Natural killer cell (primary cell): Measurements from ENCODE around the gene DGKH. TPM values are rescaled to one million over a fixed set of nuclear protein-coding genes. Genes with fewer than 3 reads are reported as not detected.
A peak's percentile ranks its signal among the peaks of the same experiment; 100 is the strongest.

Experiments used
- ATAC-seq, 3 donors: fragments of 150-1000 bp in 2 of 3; fragments of 200-7000 bp in 1 of 3; cut with Tn5 transposase; 1 replicate in 1 of 3; 2 replicates in 2 of 3; pipeline ENCODE4 v1.10.0; 2021; ENCODE audit warnings: mild to moderate bottlenecking in 2 of 3, moderate library complexity in 2 of 3
- DNase-seq, 2 donors: peaks; one replicate each; pipeline versions ENCODE4 v3.0.0 to v3.0.0-alpha.2; 2013 to 2021; ENCODE audit warnings: mixed read lengths in 1 of 2
- H3K27ac ChIP-seq: one replicate; pipeline ENCODE4 v1.5.1; 2013; ENCODE audit warnings: mild to moderate bottlenecking, low read length
- H3K27me3 ChIP-seq: one replicate; pipeline ENCODE4 v1.6.1; 2013; ENCODE audit warnings: low read length; ENCODE audit not compliant: control insufficient read depth, insufficient read depth
- H3K36me3 ChIP-seq: one replicate; pipeline ENCODE4 v1.6.1; 2013; ENCODE audit warnings: low read length; ENCODE audit not compliant: control insufficient read depth, insufficient read depth
- H3K4me1 ChIP-seq: one replicate; pipeline ENCODE4 v1.6.1; 2013; ENCODE audit warnings: low read length; ENCODE audit not compliant: control insufficient read depth, insufficient read depth
- H3K4me3 ChIP-seq: one replicate; pipeline ENCODE4 v1.5.1; 2013; ENCODE audit warnings: low read length
- H3K9me3 ChIP-seq: one replicate; pipeline ENCODE4 v1.6.1; 2013; ENCODE audit warnings: low read length; ENCODE audit not compliant: control insufficient read depth, insufficient read depth
- H3K27ac Mint-ChIP-seq, 2 donors: one replicate each; pipeline ENCODE4 v1.8.0; 2022; ENCODE audit warnings: mild to moderate bottlenecking in 2 of 2, mixed read lengths in 2 of 2, moderate library complexity in 1 of 2
- H3K27me3 Mint-ChIP-seq, 2 donors: one replicate each; pipeline ENCODE4 v1.8.0; 2022; ENCODE audit warnings: low read depth in 2 of 2, mixed read lengths in 2 of 2
- H3K36me3 Mint-ChIP-seq: one replicate; pipeline ENCODE4 v1.8.0; 2022; ENCODE audit warnings: mixed read lengths
- H3K4me1 Mint-ChIP-seq, 2 donors: one replicate each; pipeline ENCODE4 v1.8.0; 2022; ENCODE audit warnings: mixed read lengths in 2 of 2
- H3K4me3 Mint-ChIP-seq: one replicate; pipeline ENCODE4 v1.8.0; 2022; ENCODE audit warnings: mild to moderate bottlenecking, moderate library complexity, mixed read lengths
- H3K9me3 Mint-ChIP-seq, 2 donors: one replicate each; pipeline ENCODE4 v1.8.0; 2022; ENCODE audit warnings: mixed read lengths in 2 of 2
- CTCF ChIP-seq: fragments of 200-600 bp; IDR thresholded peaks from one replicate; pipeline ENCODE4 v1.8.0; 2022; ENCODE audit warnings: antibody characterized with exemption
- WGBS: methylation state at CpG from one replicate; pipeline ENCODE4 v1.1.7; 2013; ENCODE audit warnings: missing lambda C conversion rate; ENCODE audit not compliant: insufficient coverage; 5-methylcytosine and 5-hydroxymethylcytosine counted together
- intact Hi-C: fragments of 100-400 bp; cut with micrococcal nuclease; formaldehyde crosslinking; loops from one replicate; pipeline ENCODE4 v1.14.2; 2022
- total RNA-seq, 4 donors: library from RNA; stranded (reverse); fragments of 120-200 nt in 1 of 4; gene quantifications; one replicate each; pipeline versions ENCODE4 v1.2.3 to v1.2.4, GENCODE V29; 2013 to 2022

The DGKH gene
- total RNA-seq, 3 donors from 2014 or later (not counting 1 experiment from before 2014, with no cell fraction given) = 1.1 to 3.4 (median 1.2) TPM

DNA sequence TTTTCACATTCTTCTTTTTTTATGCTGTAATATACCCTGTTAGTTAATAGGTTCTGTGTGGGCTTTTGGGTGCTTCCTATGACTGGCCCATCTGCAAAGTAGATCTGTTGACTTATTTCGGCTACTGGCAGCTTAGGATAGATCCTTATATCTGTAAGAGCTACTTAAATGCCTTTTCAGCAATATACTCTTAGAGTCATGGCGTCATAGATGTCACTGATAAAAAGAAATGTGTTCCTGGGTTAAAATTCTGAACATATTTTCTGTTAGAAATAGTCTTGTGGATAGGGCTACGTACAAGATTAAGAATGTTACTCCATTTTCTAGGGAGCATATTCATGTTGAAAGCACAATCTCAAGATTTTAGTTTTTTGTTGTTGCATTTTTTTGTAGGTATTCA lies 228.2 kb downstream of the DGKH start:
- no peak overlapping the region for H3K4me3 ChIP-seq
- peaks cover 3% of the 10 kb centered on the region for H3K4me1 ChIP-seq
- no peaks in the 10 kb centered on the region for H3K9me3 ChIP-seq
- peaks cover 36 to 39% of the 10 kb centered on the region in 2 donors for H3K4me1 Mint-ChIP-seq
- H3K27ac ChIP-seq = no peak overlapping the region
- no peaks in the 10 kb centered on the region for H3K27me3 Mint-ChIP-seq
- H3K36me3 ChIP-seq = no peaks in the 10 kb centered on the region
- no peak overlapping the region for H3K27ac Mint-ChIP-seq
- ATAC-seq = no peak
- no peak for TF ChIP-seq CTCF
- DNase-seq = peak in 1 of 2 donors; percentile 15
- no peaks in the 10 kb centered on the region for H3K36me3 Mint-ChIP-seq
- WGBS = 60% methylated on average over 2 of the region's 3 CpGs
- no peaks in the 10 kb centered on the region for H3K27me3 ChIP-seq
- no peak overlapping the region for H3K4me3 Mint-ChIP-seq
- H3K9me3 Mint-ChIP-seq = no peaks in the 10 kb centered on the region
- intact Hi-C loops = no loop called here

GRCh38 chr13:42277618-42278276 lies 229.3 kb downstream of the DGKH start:
- Histone ChIP-seq H3K4me3 (no peak overlapping the region), H3K36me3 (no peaks in the 10 kb centered on the region), H3K9me3 (no peaks in the 10 kb centered on the region), H3K27me3 (no peaks in the 10 kb centered on the region), H3K4me1 (no peaks in the 10 kb centered on the region), H3K27ac (no peak overlapping the region)
- intact Hi-C loops = no loop called here
- no peaks in the 10 kb centered on the region for H3K27me3 Mint-ChIP-seq
- 94% methylated on average over 6 of the region's 7 CpGs for WGBS
- H3K4me3 Mint-ChIP-seq = no peak overlapping the region
- H3K27ac Mint-ChIP-seq = peak overlapping the region in 1 of 2 donors; percentile 19
- no peaks in the 10 kb centered on the region for H3K36me3 Mint-ChIP-seq
- peak in 1 of 3 donors; percentile 21 for ATAC-seq
- H3K9me3 Mint-ChIP-seq = no peaks in the 10 kb centered on the region
- TF ChIP-seq CTCF = no peak
- peaks cover 36% of the 10 kb centered on the region in 2 donors for H3K4me1 Mint-ChIP-seq
- DNase-seq = no peak

DNA sequence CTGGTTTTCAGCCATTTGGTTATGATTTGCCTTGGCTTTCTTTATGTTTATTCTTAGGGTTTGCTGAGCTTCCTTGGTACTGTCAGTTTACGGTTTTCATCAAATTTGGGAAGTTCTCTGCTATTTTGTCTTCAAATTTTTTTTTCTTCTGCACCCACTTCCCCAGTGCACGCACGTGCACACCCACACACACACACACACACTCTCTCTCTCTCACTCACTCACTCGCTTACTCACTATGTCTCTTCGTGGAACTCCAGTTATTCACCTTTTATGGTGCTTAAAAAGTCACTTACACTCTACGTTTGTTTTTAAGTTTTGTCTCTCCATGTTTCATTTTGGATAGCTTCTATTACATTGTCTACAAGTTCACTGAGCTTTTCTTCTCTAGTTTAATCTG lies 230.6 kb downstream of the DGKH start:
- 64% methylated on average over 6 of the region's 6 CpGs for WGBS
- no peak overlapping the region for H3K4me3 ChIP-seq
- H3K27me3 ChIP-seq = no peaks in the 10 kb centered on the region
- H3K9me3 Mint-ChIP-seq = no peaks in the 10 kb centered on the region
- H3K27ac ChIP-seq = no peak overlapping the region
- DNase-seq = peak in 1 of 2 donors; percentile 36
- TF ChIP-seq CTCF = no peak
- H3K4me3 Mint-ChIP-seq = no peak overlapping the region
- H3K36me3 ChIP-seq = no peaks in the 10 kb centered on the region
- H3K36me3 Mint-ChIP-seq = no peaks in the 10 kb centered on the region
- H3K27me3 Mint-ChIP-seq = no peaks in the 10 kb centered on the region
- no peak for ATAC-seq
- intact Hi-C loops = no loop called here
- no peaks in the 10 kb centered on the region for H3K9me3 ChIP-seq
- peaks cover 29 to 32% of the 10 kb centered on the region in 2 donors for H3K4me1 Mint-ChIP-seq
- H3K4me1 ChIP-seq = no peaks in the 10 kb centered on the region
- no peak overlapping the region for H3K27ac Mint-ChIP-seq

- no peaks in the 10 kb centered on the region for H3K27me3 Mint-ChIP-seq
- no peaks in the 10 kb centered on the region for H3K9me3 ChIP-seq
- no peaks in the 10 kb centered on the region for H3K4me1 ChIP-seq
- intact Hi-C loops = no loop called here
- H3K36me3 ChIP-seq = no peaks in the 10 kb centered on the region
- H3K27ac Mint-ChIP-seq = no peak overlapping the region
- no peak overlapping the region for H3K4me3 Mint-ChIP-seq
- H3K27ac ChIP-seq = no peak overlapping the region
- no peaks in the 10 kb centered on the region for H3K36me3 Mint-ChIP-seq
- no peaks in the 10 kb centered on the region for H3K27me3 ChIP-seq
- H3K9me3 Mint-ChIP-seq = no peaks in the 10 kb centered on the region
- ATAC-seq (no peak), DNase-seq (no peak)
- H3K4me3 ChIP-seq = no peak overlapping the region
- 100% methylated on average over 1 of the region's 1 CpG for WGBS
- TF ChIP-seq CTCF = no peak
- H3K4me1 Mint-ChIP-seq = peaks cover 21 to 23% of the 10 kb centered on the region in 2 donors
Observed at GRCh38 chr13:42279986-42280385, 231.5 kb downstream of the DGKH start.
